Fibroblast of mammary gland (primary cell): ENCODE results near the gene ZBTB7C.

Source experiments
- DNase-seq: peaks from one replicate; pipeline ENCODE4 v3.0.0-alpha.2; 2010; ENCODE audit warnings: low read depth
- H3K4me3 ChIP-seq: 2 replicates; pipeline ENCODE4 v1.5.1; 2011; ENCODE audit warnings: low read depth, mild to moderate bottlenecking, low read length, moderate library complexity; ENCODE audit not compliant: control insufficient read depth
- TF ChIP-seq, protein P1 (sequence below): conservative IDR thresholded peaks from 2 replicates; pipeline ENCODE4 v1.5.1; 2011; ENCODE audit warnings: low read depth, low read length, inconsistent platforms; ENCODE audit not compliant: control insufficient read depth, insufficient read depth

ZBTB7C gene

DNA sequence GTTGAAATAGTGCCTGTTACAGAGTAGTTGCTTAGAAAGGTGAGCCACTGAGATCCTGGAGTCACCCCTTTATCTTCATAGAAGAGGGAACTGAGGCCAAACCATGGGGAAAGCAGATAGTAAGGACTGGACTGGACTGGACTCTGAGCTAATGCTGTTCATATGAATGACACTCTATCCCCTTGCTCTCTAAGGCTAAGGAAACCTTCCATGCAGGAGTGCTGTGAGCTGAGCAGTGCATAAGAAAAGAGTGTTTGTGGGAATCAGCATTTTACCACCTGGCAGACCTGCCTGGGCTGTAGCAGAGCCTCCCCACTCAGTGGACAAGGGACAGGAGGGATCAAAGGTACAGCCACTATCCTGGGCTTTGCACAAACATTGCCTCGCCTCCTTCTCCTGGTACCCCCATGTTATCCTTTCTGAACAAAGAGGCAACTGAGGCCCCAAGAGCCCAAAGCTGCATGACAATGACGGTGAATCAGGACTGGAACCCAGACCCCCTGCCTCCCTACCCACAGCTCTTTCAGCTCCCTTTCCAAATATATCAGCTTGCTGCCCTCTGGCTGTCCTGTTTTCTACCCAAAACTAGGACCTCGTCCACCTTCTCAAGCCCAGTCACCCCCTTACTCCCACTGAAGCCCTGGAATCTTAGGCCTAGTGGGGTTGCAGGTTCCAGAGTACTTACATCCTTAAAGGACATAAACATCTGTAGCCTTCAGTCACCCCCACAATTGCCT, 227.9 kb downstream of the ZBTB7C start:
- DNase-seq, result no peak
- TF ChIP-seq, protein P1, sequence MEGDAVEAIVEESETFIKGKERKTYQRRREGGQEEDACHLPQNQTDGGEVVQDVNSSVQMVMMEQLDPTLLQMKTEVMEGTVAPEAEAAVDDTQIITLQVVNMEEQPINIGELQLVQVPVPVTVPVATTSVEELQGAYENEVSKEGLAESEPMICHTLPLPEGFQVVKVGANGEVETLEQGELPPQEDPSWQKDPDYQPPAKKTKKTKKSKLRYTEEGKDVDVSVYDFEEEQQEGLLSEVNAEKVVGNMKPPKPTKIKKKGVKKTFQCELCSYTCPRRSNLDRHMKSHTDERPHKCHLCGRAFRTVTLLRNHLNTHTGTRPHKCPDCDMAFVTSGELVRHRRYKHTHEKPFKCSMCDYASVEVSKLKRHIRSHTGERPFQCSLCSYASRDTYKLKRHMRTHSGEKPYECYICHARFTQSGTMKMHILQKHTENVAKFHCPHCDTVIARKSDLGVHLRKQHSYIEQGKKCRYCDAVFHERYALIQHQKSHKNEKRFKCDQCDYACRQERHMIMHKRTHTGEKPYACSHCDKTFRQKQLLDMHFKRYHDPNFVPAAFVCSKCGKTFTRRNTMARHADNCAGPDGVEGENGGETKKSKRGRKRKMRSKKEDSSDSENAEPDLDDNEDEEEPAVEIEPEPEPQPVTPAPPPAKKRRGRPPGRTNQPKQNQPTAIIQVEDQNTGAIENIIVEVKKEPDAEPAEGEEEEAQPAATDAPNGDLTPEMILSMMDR, result no peak
- no peak overlapping the region for H3K4me3 ChIP-seq

GRCh38 chr18:48179666-48180065, 229.5 kb downstream of the ZBTB7C start:
- TF ChIP-seq, protein P1, result no peak
- no peak overlapping the region for H3K4me3 ChIP-seq
- DNase-seq, result no peak

DNA sequence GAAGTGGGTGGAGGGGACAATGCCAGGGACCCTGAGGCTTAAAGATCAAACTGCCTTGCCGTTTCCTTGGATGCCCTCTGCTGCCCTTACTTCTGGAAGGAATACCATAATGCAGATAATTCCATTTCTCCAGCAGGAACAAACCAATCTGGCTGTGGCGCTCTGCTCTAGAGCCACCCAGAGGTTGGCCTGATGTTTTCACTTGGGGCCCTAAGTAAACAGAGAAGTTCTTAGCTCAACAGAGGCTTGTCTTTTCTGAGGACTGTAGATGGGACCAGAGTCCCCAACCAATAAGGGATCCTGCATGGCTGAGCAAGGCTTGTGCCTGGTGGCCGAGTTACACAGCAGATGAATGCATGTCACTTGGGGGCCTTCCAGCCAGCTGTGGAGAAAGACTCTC, 230.2 kb downstream of the ZBTB7C start:
- TF ChIP-seq, protein P1, result no peak
- no peak overlapping the region for H3K4me3 ChIP-seq
- DNase-seq, result no peak

GRCh38 chr18:48176909-48177308, 232.3 kb downstream of the ZBTB7C start:
- no peak overlapping the region for H3K4me3 ChIP-seq
- TF ChIP-seq, protein P1, result no peak
- DNase-seq, result no peak

- DNase-seq, result no peak
- TF ChIP-seq, protein P1, result no peak
- H3K4me3 ChIP-seq, result no peak overlapping the region
These were observed 235.6 kb downstream of the ZBTB7C start for GRCh38 chr18:48173557-48173956.

- TF ChIP-seq, protein P1, result no peak
- DNase-seq, result no peak
- H3K4me3 ChIP-seq, result no peak overlapping the region
These were observed 236.8 kb downstream of the ZBTB7C start for GRCh38 chr18:48172226-48173006.
